A549 (cell line): ENCODE results near the gene PLEKHA8. TPM values are rescaled to one million over a fixed set of nuclear protein-coding genes. Genes with fewer than 3 reads are reported as not detected.
A peak's percentile ranks its signal among the peaks of the same experiment; 100 is the strongest.

ENCODE experiments used
- ATAC-seq, 2 experiments: fragments of 200-7000 bp in 1 of 2; fragments of >200 bp in 1 of 2; cut with Nextera tagmentation in 1 of 2; cut with Tn5 transposase in 1 of 2; 3 replicates each; pipeline versions ENCODE4 v1.8.0 to v1.9.1; 2018 to 2020; ENCODE audit warnings: mild to moderate bottlenecking in 1 of 2, moderate library complexity in 1 of 2
- CTCF ChIA-PET: fragments of 300-600 bp; sonication (Branson Sonifier 250); formaldehyde crosslinking; extraction: SDS; loops from one replicate; lab custom pipeline; 2021; ENCODE audit warnings: antibody characterized with exemption, inconsistent platforms; lab: Yijun Ruan, JAX
- POLR2A ChIA-PET: fragments of 350-600 bp; formaldehyde crosslinking; extraction: SDS; loops from one replicate; lab custom pipeline; 2021; ENCODE audit warnings: antibody characterized with exemption, inconsistent platforms; lab: Yijun Ruan, JAX
- DNase-seq, 2 experiments: peaks; one replicate each; pipeline versions ENCODE4 v3.0.0 to v3.0.0-alpha.2; 2011 to 2016; ENCODE audit warnings: low read depth in 1 of 2, low spot score in 1 of 2
- FAIRE-seq: peaks from 2 replicates; lab custom pipeline; 2011; peaks lifted over from hg19 to GRCh38; lab: Jason Lieb, UNC
- H3K27ac ChIP-seq, 2 experiments: fragments of >200 bp; sonication (Bioruptor Twin); formaldehyde crosslinking; 3 replicates each; pipeline ENCODE4 v1.5.1; 2016 to 2017
- H3K4me1 ChIP-seq: fragments of >200 bp; sonication (Bioruptor Twin); formaldehyde crosslinking; 3 replicates; pipeline ENCODE4 v1.6.1; 2016
- H3K4me2 ChIP-seq: fragments of >200 bp; sonication (Bioruptor Twin); formaldehyde crosslinking; 3 replicates; pipeline ENCODE4 v1.6.1; 2016
- H3K4me3 ChIP-seq: fragments of >200 bp; sonication (Bioruptor Twin); formaldehyde crosslinking; 3 replicates; pipeline ENCODE4 v1.5.1; 2016
- H3K9me3 ChIP-seq: fragments of >200 bp; sonication (Bioruptor Twin); formaldehyde crosslinking; 3 replicates; pipeline ENCODE4 v1.6.1; 2016
- ATOH8 ChIP-seq: fragments of 250-450 bp; sonication (Bioruptor Pico); IDR thresholded peaks from 2 replicates; pipeline ENCODE4 v1.5.0; 2020; ENCODE audit warnings: low read depth, mild to moderate bottlenecking, moderate library complexity
- BCL3 ChIP-seq: fragments of >200 bp; sonication (Bioruptor Twin); formaldehyde crosslinking; IDR thresholded peaks from 3 replicates; pipeline ENCODE4 v1.6.1; 2016
- BHLHE40 ChIP-seq: IDR thresholded peaks from 2 replicates; pipeline ENCODE4 v1.6.1; 2012; ENCODE audit warnings: low read depth, low read length, inconsistent platforms
- CBX8 ChIP-seq: fragments of 200-600 bp; sonication (generic); IDR thresholded peaks from 2 replicates; pipeline ENCODE4 v1.6.1; 2016
- CEBPB ChIP-seq, 2 experiments: fragments of >200 bp in 1 of 2; sonication (Bioruptor Twin) in 1 of 2; formaldehyde crosslinking in 1 of 2; IDR thresholded peaks; 2 replicates each; pipeline ENCODE4 v1.6.1; 2012 to 2016
- EHF ChIP-seq: fragments of 250-450 bp; sonication (Bioruptor Pico); IDR thresholded peaks from 2 replicates; pipeline ENCODE4 v1.5.0; 2020; ENCODE audit warnings: mild to moderate bottlenecking
- ELK1 ChIP-seq: fragments of 150-350 bp; IDR thresholded peaks from 2 replicates; pipeline ENCODE4 v1.6.1; 2014; ENCODE audit warnings: low read depth, mild to moderate bottlenecking, low read length
- ESRRA ChIP-seq: fragments of 150-350 bp; IDR thresholded peaks from 2 replicates; pipeline ENCODE4 v1.6.1; 2014; ENCODE audit warnings: mild to moderate bottlenecking, low read length, borderline replicate concordance
- FOSB ChIP-seq: fragments of 250-450 bp; sonication (Bioruptor Pico); IDR thresholded peaks from 2 replicates; pipeline ENCODE4 v1.5.0; 2020; ENCODE audit warnings: mild to moderate bottlenecking, moderate library complexity
- FOSL2 ChIP-seq, 2 experiments: fragments of 450-650 bp in 1 of 2; fragments of >200 bp in 1 of 2; sonication (Bioruptor Twin) in 1 of 2; formaldehyde crosslinking; IDR thresholded peaks; 2 replicates each; pipeline versions ENCODE4 v1.5.0 to v1.6.1; 2016 to 2020; ENCODE audit warnings: mild to moderate bottlenecking in 1 of 2, moderate library complexity in 1 of 2
- GATA3 ChIP-seq: IDR thresholded peaks from 2 replicates; pipeline ENCODE4 v1.6.1; 2012; ENCODE audit warnings: borderline replicate concordance
- HES2 ChIP-seq: fragments of >200 bp; sonication (Bioruptor Twin); formaldehyde crosslinking; IDR thresholded peaks from 2 replicates; pipeline ENCODE4 v1.6.1; 2016
- HMGXB4 ChIP-seq: fragments of 250-450 bp; sonication (Bioruptor Pico); IDR thresholded peaks from 2 replicates; pipeline ENCODE4 v1.5.0; 2021; ENCODE audit warnings: mild to moderate bottlenecking, moderate library complexity, borderline replicate concordance
- HOXA7 ChIP-seq: fragments of 250-450 bp; sonication (Bioruptor Pico); IDR thresholded peaks from 2 replicates; pipeline ENCODE4 v1.5.0; 2020; ENCODE audit warnings: mild to moderate bottlenecking, moderate library complexity
- MAFK ChIP-seq: fragments of 450-650 bp; IDR thresholded peaks from 2 replicates; pipeline ENCODE4 v1.6.1; 2014; ENCODE audit not compliant: partially characterized antibody
- MAZ ChIP-seq: fragments of 150-350 bp; IDR thresholded peaks from 2 replicates; pipeline ENCODE4 v1.6.1; 2014; ENCODE audit warnings: antibody characterized with exemption, low read depth, low read length, borderline replicate concordance
- MYC ChIP-seq: IDR thresholded peaks from 2 replicates; pipeline ENCODE4 v1.6.1; 2012; ENCODE audit warnings: mild to moderate bottlenecking, inconsistent platforms, low read length, improper control_type of control experiment, borderline replicate concordance
- NFE2L2 ChIP-seq: fragments of 150-350 bp; conservative IDR thresholded peaks from 2 replicates; pipeline ENCODE4 v1.6.1; 2014; ENCODE audit warnings: low read length
- PBX3 ChIP-seq: IDR thresholded peaks from 2 replicates; pipeline ENCODE4 v1.6.1; 2012
- PHF8 ChIP-seq: fragments of 200-600 bp; sonication (generic); IDR thresholded peaks from 2 replicates; pipeline ENCODE4 v1.6.1; 2016; ENCODE audit warnings: low read depth, mild to moderate bottlenecking, antibody characterized with exemption, moderate library complexity, borderline replicate concordance
- RAD21 ChIP-seq, 2 experiments: fragments of >200 bp in 1 of 2; sonication (Bioruptor Twin) in 1 of 2; formaldehyde crosslinking in 1 of 2; IDR thresholded peaks in 1 of 2; conservative IDR thresholded peaks in 1 of 2; 2 replicates in 1 of 2; 3 replicates in 1 of 2; pipeline ENCODE4 v1.6.1; 2012 to 2018; ENCODE audit warnings: inconsistent platforms in 1 of 2
- SMC3 ChIP-seq: fragments of >200 bp; sonication (Bioruptor Twin); formaldehyde crosslinking; IDR thresholded peaks from 3 replicates; pipeline ENCODE4 v1.6.1; 2018; ENCODE audit warnings: inconsistent platforms
- SREBF2 ChIP-seq: fragments of 450-650 bp; IDR thresholded peaks from 2 replicates; pipeline ENCODE4 v1.6.1; 2014; ENCODE audit warnings: mild to moderate bottlenecking, moderate library complexity
- TFCP2L1 ChIP-seq: fragments of 250-450 bp; sonication (Bioruptor Pico); IDR thresholded peaks from 2 replicates; pipeline ENCODE4 v1.5.0; 2021; ENCODE audit warnings: mild to moderate bottlenecking
- USF2 ChIP-seq: fragments of 450-650 bp; IDR thresholded peaks from 2 replicates; pipeline ENCODE4 v1.6.1; 2014; ENCODE audit warnings: antibody characterized with exemption
- ZNF302 ChIP-seq: fragments of 250-450 bp; sonication (Bioruptor Pico); IDR thresholded peaks from 2 replicates; pipeline ENCODE4 v1.9.0; 2021; ENCODE audit warnings: inconsistent platforms, mild to moderate bottlenecking, moderate library complexity
- WGBS: methylation state at CpG from one replicate; pipeline ENCODE4 v1.1.6; 2017; ENCODE audit errors: missing lambda C conversion rate; 5-methylcytosine and 5-hydroxymethylcytosine counted together
- polyA plus RNA-seq, 4 experiments: library from polyadenylated mRNA; depleted of rRNA in 3 of 4; stranded (reverse); fragments of >200 nt; fragmentation: RNase III in 1 of 4; extraction: RNeasy Plus Mini Kit Qiagen cat#74134 plus additional on column Dnase treatment in 1 of 4; gene quantifications; 2 replicates in 3 of 4; 3 replicates in 1 of 4; pipeline ENCODE4 v1.2.3, GENCODE V29; 2011 to 2017

Gene PLEKHA8
- polyA plus RNA-seq, 2 of the 4 experiments (the other 2 are of a cell fraction): 5.9 to 10.9 TPM

GRCh38 chr7:30019960-30020359 is 8.3 kb upstream of the PLEKHA8 start:
- WGBS: 92% methylated on average over 1 of the region's 1 CpG
- no peak for FAIRE-seq
- Histone ChIP-seq H3K27ac (no peak overlapping the region), H3K4me2 (peak overlapping the region; percentile 10; the same call in 1 of the 3 replicates)
- ChIA-PET POLR2A (no interaction called here), CTCF (interaction anchor here (1.0 kb wide), 2 partner anchors 17 to 45 kb away, joined by 3 read pairs; no protein-coding TSS in a partner anchor)
- no peak for TF ChIP-seq HMGXB4
- no peak for TF ChIP-seq MAZ
- no peak for TF ChIP-seq EHF (CRISPR knock-in tag)
- no peak for TF ChIP-seq TFCP2L1
- TF ChIP-seq USF2: no peak
- TF ChIP-seq FOSB (CRISPR knock-in tag): no peak
- TF ChIP-seq FOSL2 (IDR thresholded peaks at IDR 0.05): no peak
- TF ChIP-seq FOSL2 (CRISPR knock-in tag; IDR thresholded peaks at IDR 0.05): no peak
- no peak for TF ChIP-seq ELK1
- no peak for TF ChIP-seq RAD21 (conservative IDR thresholded peaks at IDR 0.05 in 1 of 2, IDR thresholded peaks at IDR 0.05 in 1 of 2)
- no peak for TF ChIP-seq HOXA7 (CRISPR knock-in tag)
- no peak for TF ChIP-seq GATA3
- no peak for TF ChIP-seq BCL3
- TF ChIP-seq, all 56 proteins: peak for 0
- ATAC-seq (peak in 1 of 2 experiments; percentile 40; a peak in 2 of 6 replicates), DNase-seq (peak in 1 of 2 experiments; percentile 16)
- H3K9me3 ChIP-seq: no peaks in the 10 kb centered on the region
- peaks cover 15% of the 10 kb centered on the region; the same call in 2 of the 3 replicates for H3K4me1 ChIP-seq
- H3K4me3 ChIP-seq: no peak overlapping the region

GRCh38 chr7:30020535-30020934 is 7.7 kb upstream of the PLEKHA8 start:
- 81% methylated on average over 1 of the region's 1 CpG for WGBS
- DNase-seq (no peak), ATAC-seq (no peak), FAIRE-seq (no peak)
- Histone ChIP-seq H3K27ac (no peak overlapping the region), H3K4me3 (no peak overlapping the region), H3K4me1 (peaks cover 21% of the 10 kb centered on the region; the same call in 2 of the 3 replicates), H3K4me2 (no peak overlapping the region; the same call in 2 of the 3 replicates), H3K9me3 (no peaks in the 10 kb centered on the region)
- CTCF ChIA-PET: no interaction called here
- POLR2A ChIA-PET: no interaction called here
- TF ChIP-seq TFCP2L1 (no peak), HES2 (no peak), SMC3 (no peak), CBX8 (no peak), ESRRA (no peak), GATA3 (no peak), ZNF302 (CRISPR knock-in tag) (no peak), ATOH8 (CRISPR knock-in tag) (no peak), PHF8 (no peak), SREBF2 (no peak), MYC (no peak), USF2 (no peak), NFE2L2 (no peak), BHLHE40 (no peak), CEBPB (IDR thresholded peaks at IDR 0.05) (no peak), PBX3 (no peak), HMGXB4 (no peak), MAFK (no peak)
